Smooth muscle cell (in vitro differentiated cells): ENCODE measurements around the gene CCDC88C. TPM values are rescaled to one million over a fixed set of nuclear protein-coding genes. Genes with fewer than 3 reads are reported as not detected.

Experiments
- DNase-seq: peaks from one replicate; lab custom pipeline; 2025; ENCODE audit not compliant: unreplicated experiment; lab: John Stamatoyannopoulos, UW
- H2AFZ ChIP-seq: fragments of 200-600 bp; sonication (generic); 2 replicates; pipeline ENCODE4 v1.6.0; 2016; ENCODE audit warnings: antibody characterized with exemption, low read depth, mild to moderate bottlenecking
- H3F3A ChIP-seq: fragments of 200-600 bp; sonication (generic); 2 replicates; pipeline ENCODE4 v1.6.0; 2017; ENCODE audit warnings: antibody characterized with exemption, low read depth
- H3K27ac ChIP-seq: fragments of 200-600 bp; sonication (generic); 2 replicates; pipeline ENCODE4 v1.5.1; 2016; ENCODE audit warnings: low read depth, mild to moderate bottlenecking
- H3K27me3 ChIP-seq: fragments of 200-600 bp; sonication (generic); 2 replicates; pipeline ENCODE4 v1.6.1; 2016; ENCODE audit warnings: low read depth, mild to moderate bottlenecking
- H3K36me3 ChIP-seq: fragments of 200-600 bp; sonication (generic); 2 replicates; pipeline ENCODE4 v1.5.1; 2016; ENCODE audit warnings: low read depth
- H3K4me1 ChIP-seq: fragments of 200-600 bp; sonication (generic); 2 replicates; pipeline ENCODE4 v1.5.1; 2016; ENCODE audit warnings: low read depth
- H3K4me2 ChIP-seq: fragments of 200-600 bp; sonication (generic); 2 replicates; pipeline ENCODE4 v1.6.0; 2016; ENCODE audit warnings: mild to moderate bottlenecking
- H3K4me3 ChIP-seq: fragments of 200-600 bp; sonication (generic); 2 replicates; pipeline ENCODE4 v1.5.1; 2016; ENCODE audit warnings: mild to moderate bottlenecking
- H3K79me2 ChIP-seq: fragments of 200-600 bp; sonication (generic); 2 replicates; pipeline ENCODE4 v1.6.0; 2016; ENCODE audit warnings: low read depth, mild to moderate bottlenecking
- H3K9ac ChIP-seq: fragments of 200-600 bp; sonication (generic); 2 replicates; pipeline ENCODE4 v1.6.0; 2016; ENCODE audit warnings: low read depth
- H3K9me3 ChIP-seq: fragments of 200-600 bp; sonication (generic); replicated peaks from 2 replicates; pipeline ENCODE4 v1.5.1; 2016; ENCODE audit warnings: low read depth
- H4K20me1 ChIP-seq: fragments of 200-600 bp; sonication (generic); 2 replicates; pipeline ENCODE4 v1.6.0; 2016; ENCODE audit warnings: low read depth
- WGBS: methylation state at CpG from one replicate; pipeline ENCODE4 v1.1.7; 2016; ENCODE audit warnings: low lambda C conversion rate; 5-methylcytosine and 5-hydroxymethylcytosine counted together
- polyA plus RNA-seq: library from polyadenylated mRNA; unstranded; fragments of >200 nt; fragmentation: Nextera tagmentation; extraction: Ambion mirVana; gene quantifications from 2 replicates; pipeline ENCODE4 v1.2.1, GENCODE V29; 2016
- total RNA-seq: library from RNA; depleted of rRNA; stranded (reverse); fragments of >200 nt; gene quantifications from 2 replicates; pipeline ENCODE4 v1.2.3, GENCODE V29; 2014
- TF ChIP-seq, protein P1 (sequence below): fragments of 200-600 bp; sonication (generic); IDR thresholded peaks from 2 replicates; pipeline ENCODE4 v1.5.1; 2017; ENCODE audit warnings: borderline replicate concordance, mild to moderate bottlenecking, antibody characterized with exemption; ENCODE audit not compliant: insufficient read depth, poor library complexity, severe bottlenecking

Gene CCDC88C
- total and polyA plus RNA-seq, 2 experiments from 2014 or later = 1.1 TPM; not detected in 1

DNA sequence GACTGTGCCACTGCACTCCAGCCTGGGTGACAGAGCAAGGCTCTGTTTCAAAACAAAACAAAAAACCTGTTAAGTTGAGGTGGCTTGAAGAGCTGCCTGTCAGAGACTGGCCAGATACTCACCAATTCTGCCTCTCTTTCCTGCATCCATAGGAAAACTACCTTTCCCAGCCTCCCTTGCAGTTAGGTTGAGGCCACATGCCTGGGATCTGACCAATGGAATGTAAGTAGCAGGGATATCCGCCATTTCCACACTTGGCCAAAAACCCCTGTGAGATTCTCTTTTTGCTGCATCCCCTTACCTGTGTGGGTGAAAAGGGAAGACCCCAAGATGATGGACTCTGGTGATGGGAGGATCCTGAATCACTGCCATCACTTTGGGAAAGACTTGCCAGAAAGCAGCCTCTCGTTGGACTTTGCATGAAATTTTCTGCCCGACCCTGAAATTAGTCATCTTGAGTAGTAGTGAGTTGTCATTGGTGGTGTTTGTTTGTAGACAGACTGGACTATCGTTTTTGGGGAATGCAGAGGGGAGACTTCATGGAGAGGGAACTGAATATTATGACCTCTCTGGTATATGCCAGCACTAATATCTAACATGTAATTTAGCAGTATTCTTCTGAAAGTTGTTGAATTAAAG is 187.1 kb downstream of the CCDC88C start:
- Histone ChIP-seq H3F3A (no peaks in the 10 kb centered on the region), H3K79me2 (no peaks in the 10 kb centered on the region), H3K4me1 (no peaks in the 10 kb centered on the region), H3K27me3 (no peaks in the 10 kb centered on the region), H3K36me3 (no peaks in the 10 kb centered on the region), H4K20me1 (no peaks in the 10 kb centered on the region), H3K4me2 (no peak overlapping the region), H3K27ac (peak overlapping the region; percentile 53), H2AFZ (no peak overlapping the region), H3K9ac (no peak overlapping the region), H3K4me3 (no peak overlapping the region), H3K9me3 (no peaks in the 10 kb centered on the region)
- WGBS = 91% methylated on average over 4 of the region's 4 CpGs
- no peak for DNase-seq
- TF ChIP-seq, protein P1, sequence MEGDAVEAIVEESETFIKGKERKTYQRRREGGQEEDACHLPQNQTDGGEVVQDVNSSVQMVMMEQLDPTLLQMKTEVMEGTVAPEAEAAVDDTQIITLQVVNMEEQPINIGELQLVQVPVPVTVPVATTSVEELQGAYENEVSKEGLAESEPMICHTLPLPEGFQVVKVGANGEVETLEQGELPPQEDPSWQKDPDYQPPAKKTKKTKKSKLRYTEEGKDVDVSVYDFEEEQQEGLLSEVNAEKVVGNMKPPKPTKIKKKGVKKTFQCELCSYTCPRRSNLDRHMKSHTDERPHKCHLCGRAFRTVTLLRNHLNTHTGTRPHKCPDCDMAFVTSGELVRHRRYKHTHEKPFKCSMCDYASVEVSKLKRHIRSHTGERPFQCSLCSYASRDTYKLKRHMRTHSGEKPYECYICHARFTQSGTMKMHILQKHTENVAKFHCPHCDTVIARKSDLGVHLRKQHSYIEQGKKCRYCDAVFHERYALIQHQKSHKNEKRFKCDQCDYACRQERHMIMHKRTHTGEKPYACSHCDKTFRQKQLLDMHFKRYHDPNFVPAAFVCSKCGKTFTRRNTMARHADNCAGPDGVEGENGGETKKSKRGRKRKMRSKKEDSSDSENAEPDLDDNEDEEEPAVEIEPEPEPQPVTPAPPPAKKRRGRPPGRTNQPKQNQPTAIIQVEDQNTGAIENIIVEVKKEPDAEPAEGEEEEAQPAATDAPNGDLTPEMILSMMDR = no peak

GRCh38 chr14:91229743-91230200 is 187.8 kb downstream of the CCDC88C start:
- TF ChIP-seq, protein P1 = no peak
- Histone ChIP-seq H3K36me3 (no peaks in the 10 kb centered on the region), H3K27me3 (no peaks in the 10 kb centered on the region), H3K4me2 (no peak overlapping the region), H3K4me1 (no peaks in the 10 kb centered on the region), H3K9me3 (no peaks in the 10 kb centered on the region), H3K27ac (peak overlapping the region; percentile 53), H3F3A (no peaks in the 10 kb centered on the region), H4K20me1 (no peaks in the 10 kb centered on the region), H3K79me2 (no peaks in the 10 kb centered on the region), H3K4me3 (no peak overlapping the region), H3K9ac (no peak overlapping the region), H2AFZ (no peak overlapping the region)
- 65% methylated on average over 6 of the region's 6 CpGs for WGBS
- no peak for DNase-seq

DNA sequence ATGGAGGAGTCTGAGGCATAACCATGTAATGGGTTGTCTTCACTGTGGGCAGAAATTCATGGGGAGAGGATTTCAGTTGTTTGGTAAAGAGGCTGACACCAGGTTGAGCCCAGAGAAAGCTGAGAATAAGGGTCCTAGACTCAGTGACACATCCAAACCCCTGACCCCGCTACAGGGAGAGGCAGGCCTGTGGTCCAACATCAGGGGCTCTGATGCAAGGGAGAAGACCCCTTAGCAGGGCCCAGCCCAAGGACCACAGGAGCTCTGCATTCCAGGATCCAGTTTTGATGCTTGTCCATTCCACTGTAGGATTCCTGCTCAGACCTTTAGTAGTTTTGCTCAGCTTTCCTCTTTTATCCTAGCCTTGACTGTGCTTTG is 188.6 kb downstream of the CCDC88C start:
- Histone ChIP-seq H3K4me2 (no peak overlapping the region), H2AFZ (no peak overlapping the region), H3K27me3 (no peaks in the 10 kb centered on the region), H3K79me2 (no peaks in the 10 kb centered on the region), H3K4me1 (no peaks in the 10 kb centered on the region), H4K20me1 (no peaks in the 10 kb centered on the region), H3K9me3 (no peaks in the 10 kb centered on the region), H3K4me3 (no peak overlapping the region), H3K36me3 (no peaks in the 10 kb centered on the region), H3K27ac (peak overlapping the region; percentile 28), H3K9ac (no peak overlapping the region), H3F3A (no peaks in the 10 kb centered on the region)
- DNase-seq = no peak
- 100% methylated on average over 1 of the region's 1 CpG for WGBS
- TF ChIP-seq, protein P1 = no peak
